CD4-positive, alpha-beta memory T cell (primary cell): Measurements from ENCODE around the gene FGD2. TPM values are rescaled to one million over a fixed set of nuclear protein-coding genes. Genes with fewer than 3 reads are reported as not detected.
A peak's percentile ranks its signal among the peaks of the same experiment; 100 is the strongest.

Source experiments
- CTCF ChIA-PET: fragments of 350-600 bp; sonication (Branson Sonifier 250); formaldehyde crosslinking; loops from one replicate; lab custom pipeline; 2021; ENCODE audit warnings: inconsistent platforms; ENCODE audit not compliant: partially characterized antibody; lab: Charles Lee
- POLR2A ChIA-PET: fragments of 350-600 bp; sonication (Branson Sonifier 250); formaldehyde crosslinking; loops from one replicate; lab custom pipeline; 2021; ENCODE audit not compliant: partially characterized antibody; lab: Charles Lee
- DNase-seq, 5 donors: peaks; one replicate each; pipeline versions ENCODE4 v3.0.0 to v3.0.0-alpha.2; 2020 to 2022; ENCODE audit warnings: mixed read lengths in 1 of 5
- H3K27ac ChIP-seq: one replicate; pipeline ENCODE4 v1.7.0; 2013; ENCODE audit warnings: low read depth, low read length
- H3K27me3 ChIP-seq: 2 replicates; pipeline ENCODE4 v1.7.0; 2013; ENCODE audit warnings: mild to moderate bottlenecking, low read length, moderate library complexity; ENCODE audit not compliant: insufficient read depth
- H3K36me3 ChIP-seq: 2 replicates; pipeline ENCODE4 v1.7.0; 2013; ENCODE audit warnings: mild to moderate bottlenecking, low read length, moderate library complexity; ENCODE audit not compliant: insufficient read depth
- H3K4me1 ChIP-seq: 2 replicates; pipeline ENCODE4 v1.7.0; 2013; ENCODE audit warnings: mild to moderate bottlenecking, low read length, moderate library complexity; ENCODE audit not compliant: insufficient read depth
- H3K4me3 ChIP-seq, 2 donors: one replicate each; pipeline ENCODE4 v1.7.0; 2013; ENCODE audit warnings: low read length in 2 of 2, mild to moderate bottlenecking in 1 of 2
- H3K9me3 ChIP-seq, 2 donors: one replicate each; pipeline ENCODE4 v1.7.0; 2013; ENCODE audit warnings: low read length in 2 of 2, control low read depth in 1 of 2; ENCODE audit not compliant: control insufficient read depth in 1 of 2
- H3K27ac Mint-ChIP-seq, 7 donors: one replicate each; pipeline ENCODE4 v1.8.0; 2020 to 2021; ENCODE audit warnings: mixed read lengths in 7 of 7, mild to moderate bottlenecking in 6 of 7, inconsistent platforms in 3 of 7, moderate library complexity in 3 of 7
- H3K27me3 Mint-ChIP-seq, 2 donors: one replicate each; pipeline ENCODE4 v1.8.0; 2020 to 2021; ENCODE audit warnings: mixed read lengths in 2 of 2
- H3K36me3 Mint-ChIP-seq, 2 donors: one replicate each; pipeline ENCODE4 v1.8.0; 2020 to 2021; ENCODE audit warnings: mixed read lengths in 2 of 2, inconsistent platforms in 1 of 2, mild to moderate bottlenecking in 1 of 2
- H3K4me1 Mint-ChIP-seq, 4 donors: one replicate each; pipeline ENCODE4 v1.8.0; 2020 to 2021; ENCODE audit warnings: mixed read lengths in 4 of 4, mild to moderate bottlenecking in 1 of 4
- H3K4me3 Mint-ChIP-seq, 8 donors: one replicate each; pipeline ENCODE4 v1.8.0; 2020 to 2021; ENCODE audit warnings: mixed read lengths in 8 of 8, mild to moderate bottlenecking in 7 of 8, moderate library complexity in 6 of 8, inconsistent platforms in 3 of 8
- H3K9me3 Mint-ChIP-seq, 8 donors: one replicate each; pipeline ENCODE4 v1.8.0; 2020 to 2021; ENCODE audit warnings: mixed read lengths in 8 of 8, mild to moderate bottlenecking in 5 of 8, inconsistent platforms in 3 of 8, moderate library complexity in 1 of 8
- intact Hi-C: fragments of 100-400 bp; cut with micrococcal nuclease; formaldehyde crosslinking; loops from one replicate; pipeline ENCODE4 v1.15.1; 2023
- polyA plus RNA-seq, 2 donors: library from polyadenylated mRNA; unstranded; fragments of 300-500 nt; fragmentation: Illumina TruSeq; gene quantifications; one replicate each; pipeline ENCODE4 v1.2.3, GENCODE V29; 2021
- total RNA-seq, 2 experiments: library from RNA; stranded (reverse); gene quantifications; one replicate each; pipeline ENCODE4 v1.2.3, GENCODE V29; 2021

The FGD2 gene
- total and polyA plus RNA-seq, 4 experiments from 2014 or later: 0.11 to 1.5 (median 1.4) TPM; not detected in 1

DNA sequence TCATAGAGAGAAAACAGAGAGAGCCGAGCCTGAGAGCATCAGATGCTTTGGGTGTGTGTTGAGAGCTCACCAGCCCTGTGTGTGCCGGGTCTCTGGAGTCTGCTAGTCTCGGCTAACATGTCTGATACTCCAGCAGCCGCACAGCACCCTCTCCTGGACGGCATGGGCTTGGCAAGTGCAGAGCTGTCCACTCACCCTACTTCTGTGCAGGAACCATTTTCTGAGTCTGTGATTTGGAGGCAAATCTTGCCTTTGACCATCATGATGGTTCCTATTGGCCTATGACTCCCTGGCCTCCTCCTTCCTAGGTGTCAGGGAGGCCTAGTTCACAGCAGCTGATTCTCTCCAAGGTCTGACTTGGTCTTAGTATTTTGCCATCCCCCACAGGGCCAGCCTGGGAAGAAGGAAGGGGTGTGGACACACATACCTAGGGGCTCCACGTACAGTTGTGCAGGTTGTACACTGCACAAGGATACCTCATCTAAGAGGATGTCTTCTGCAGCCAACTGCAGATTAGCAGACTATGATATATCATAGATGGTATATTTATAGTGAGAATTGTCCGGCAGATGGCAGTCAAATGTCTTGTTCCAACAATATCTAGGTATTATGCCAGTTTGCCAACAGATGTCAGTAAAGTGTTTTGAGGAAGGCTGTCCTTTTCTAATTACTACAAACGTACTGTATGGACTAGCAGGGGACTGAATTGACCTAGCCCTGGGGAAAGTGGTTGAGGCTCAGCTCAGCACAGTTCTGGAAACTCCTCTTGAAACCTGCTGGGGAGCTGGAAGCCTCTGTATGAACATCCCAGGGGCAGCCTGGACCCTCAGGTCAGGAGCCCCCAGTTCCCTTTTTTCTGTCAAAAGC lies 13.0 kb downstream of the FGD2 start:
- H3K36me3 ChIP-seq: no peaks in the 10 kb centered on the region
- DNase-seq: peak; percentile 82 to 92 (median 86)
- Mint-ChIP-seq H3K4me1 (peaks cover 37 to 49% (median 42%) of the 10 kb centered on the region in 4 donors), H3K27me3 (no peaks in the 10 kb centered on the region), H3K36me3 (no peaks in the 10 kb centered on the region), H3K4me3 (peak overlapping the region in 4 of 8 donors; percentile 4 to 57 (median 28)), H3K9me3 (peaks cover 0 to 2% (median 0%) of the 10 kb centered on the region in 8 donors), H3K27ac (peak overlapping the region; percentile 31 to 91 (median 88))
- ChIA-PET CTCF (interaction anchor here (0.6 to 18.9 kb wide), 68 partner anchors 10 to 1428 kb away, joined by 3 to 1184 read pairs (median 4); partner anchors contain the start of genes C6orf89, FGD2, MTCH1 and PIM1), POLR2A (interaction anchor here (0.6 to 16.2 kb wide), 26 partner anchors 12 to 424 kb away, joined by 3 to 394 read pairs (median 3); partner anchors contain the start of genes C6orf89, MTCH1, PI16 and PIM1)
- H3K9me3 ChIP-seq: no peaks in the 10 kb centered on the region
- H3K27ac ChIP-seq: peak overlapping the region; percentile 18
- peaks cover 48% of the 10 kb centered on the region for H3K4me1 ChIP-seq
- no peaks in the 10 kb centered on the region for H3K27me3 ChIP-seq
- H3K4me3 ChIP-seq: no peak overlapping the region
- intact Hi-C loops: loop anchor here (1.0 kb wide), 8 partner anchors 32 to 395 kb away; partner anchors contain the start of genes C6orf89 and MTCH1

DNA sequence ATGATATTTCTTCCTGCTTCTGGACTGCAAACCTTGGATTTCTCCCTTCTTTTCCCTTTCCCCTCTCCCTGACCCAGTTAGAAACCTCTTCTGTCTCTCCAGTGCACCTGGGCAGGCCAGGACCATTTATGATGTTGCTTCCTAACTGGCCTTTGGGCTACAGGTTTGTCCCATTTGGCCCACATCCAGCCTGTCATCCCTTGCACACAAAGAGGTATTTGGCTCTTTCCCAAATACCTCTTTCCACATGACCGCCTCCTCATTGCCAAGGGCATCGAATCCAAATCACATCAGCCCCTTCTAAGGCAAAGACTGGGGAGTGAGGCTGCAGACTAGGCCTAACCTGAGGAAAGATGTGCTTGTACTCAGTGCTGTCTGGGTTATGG lies 13.6 kb downstream of the FGD2 start:
- Mint-ChIP-seq H3K27ac (peak overlapping the region; percentile 31 to 91 (median 87)), H3K4me3 (peak overlapping the region in 1 of 8 donors; percentile 32), H3K27me3 (no peaks in the 10 kb centered on the region), H3K36me3 (no peaks in the 10 kb centered on the region), H3K9me3 (peaks cover 0 to 2% (median 0%) of the 10 kb centered on the region in 8 donors), H3K4me1 (peaks cover 38 to 50% (median 44%) of the 10 kb centered on the region in 4 donors)
- peaks cover 49% of the 10 kb centered on the region for H3K4me1 ChIP-seq
- ChIA-PET POLR2A (interaction anchor here (1.1 to 16.2 kb wide), 7 partner anchors 11 to 194 kb away, joined by 3 to 394 read pairs (median 19); partner anchors contain the start of genes C6orf89 and PIM1), CTCF (interaction anchor here (0.6 to 18.9 kb wide), 27 partner anchors 12 to 1429 kb away, joined by 3 to 1184 read pairs (median 15); partner anchors contain the start of genes C6orf89, FGD2, MTCH1 and PIM1)
- H3K9me3 ChIP-seq: no peaks in the 10 kb centered on the region
- H3K27ac ChIP-seq: peak overlapping the region; percentile 18
- no peak overlapping the region for H3K4me3 ChIP-seq
- H3K27me3 ChIP-seq: no peaks in the 10 kb centered on the region
- no peak for DNase-seq
- intact Hi-C loops: no loop called here
- H3K36me3 ChIP-seq: no peaks in the 10 kb centered on the region

DNA sequence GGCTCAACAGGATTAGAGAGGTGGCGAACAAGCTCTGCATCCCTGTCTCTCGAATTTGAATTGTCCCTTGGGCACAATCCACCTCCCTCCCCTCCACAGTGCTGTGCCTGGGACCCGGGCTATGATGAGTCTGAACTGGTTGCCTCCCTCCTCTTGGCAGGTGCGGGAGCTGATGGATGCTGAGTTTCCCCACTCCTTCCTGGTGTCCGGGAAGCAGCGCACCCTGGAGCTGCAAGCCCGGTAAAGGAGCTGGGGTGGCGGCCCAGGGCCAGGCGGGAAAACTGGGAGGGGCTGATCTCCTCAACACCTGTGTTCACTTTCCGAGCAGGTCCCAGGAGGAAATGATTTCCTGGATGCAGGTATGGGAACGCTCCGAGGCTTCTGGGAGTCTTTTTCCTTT lies 14.9 kb downstream of the FGD2 start:
- no peaks in the 10 kb centered on the region for H3K36me3 Mint-ChIP-seq
- Histone ChIP-seq H3K9me3 (no peaks in the 10 kb centered on the region), H3K4me3 (no peak overlapping the region), H3K27me3 (no peaks in the 10 kb centered on the region), H3K27ac (no peak overlapping the region), H3K36me3 (no peaks in the 10 kb centered on the region), H3K4me1 (peaks cover 57% of the 10 kb centered on the region)
- peaks cover 0 to 2% (median 0%) of the 10 kb centered on the region in 8 donors for H3K9me3 Mint-ChIP-seq
- DNase-seq: no peak
- H3K4me1 Mint-ChIP-seq: peaks cover 44 to 57% (median 51%) of the 10 kb centered on the region in 4 donors
- ChIA-PET CTCF (interaction anchor here (0.7 to 18.9 kb wide), 15 partner anchors 10 to 546 kb away, joined by 3 to 1184 read pairs (median 35); partner anchors contain the start of genes C6orf89, MTCH1 and PIM1), POLR2A (interaction anchor here (0.7 to 16.2 kb wide), 5 partner anchors 29 to 188 kb away, joined by 3 to 394 read pairs (median 57); partner anchors contain the start of gene PIM1)
- H3K27me3 Mint-ChIP-seq: no peaks in the 10 kb centered on the region
- intact Hi-C loops: no loop called here
- H3K27ac Mint-ChIP-seq: peak overlapping the region in 3 of 7 donors; percentile 36 to 79 (median 47)
- no peak overlapping the region for H3K4me3 Mint-ChIP-seq

DNA sequence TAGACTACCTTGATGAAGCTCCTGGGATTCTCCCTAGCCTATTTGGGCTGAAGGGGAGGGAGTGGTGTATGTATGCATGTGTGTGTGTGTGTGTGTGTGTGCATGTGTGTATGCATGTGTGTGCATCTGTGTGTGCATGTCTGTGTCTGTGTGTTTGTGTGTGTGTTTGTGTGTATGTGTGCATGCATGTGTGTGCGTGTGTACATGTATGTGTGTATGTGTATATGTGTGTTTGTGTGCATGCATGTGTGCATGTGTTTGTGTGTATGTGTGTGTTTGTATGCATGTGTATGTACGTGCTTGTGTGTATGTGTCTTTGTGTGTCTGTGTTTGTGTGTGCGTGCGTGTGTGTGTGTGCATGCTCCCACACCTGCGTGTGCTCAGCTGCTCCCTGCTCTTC lies 15.4 kb downstream of the FGD2 start:
- POLR2A ChIA-PET: interaction anchor here (1.1 to 16.2 kb wide), 8 partner anchors 9 to 188 kb away, joined by 3 to 394 read pairs (median 9); partner anchors contain the start of genes C6orf89 and PIM1
- Mint-ChIP-seq H3K27me3 (no peaks in the 10 kb centered on the region), H3K36me3 (no peaks in the 10 kb centered on the region), H3K4me1 (peaks cover 44 to 59% (median 51%) of the 10 kb centered on the region in 4 donors), H3K9me3 (peaks cover 0 to 2% (median 0%) of the 10 kb centered on the region in 8 donors), H3K27ac (peak overlapping the region in 1 of 7 donors; percentile 79), H3K4me3 (no peak overlapping the region)
- no peaks in the 10 kb centered on the region for H3K36me3 ChIP-seq
- no peak for DNase-seq
- CTCF ChIA-PET: interaction anchor here (0.7 to 18.9 kb wide), 21 partner anchors 10 to 546 kb away, joined by 3 to 1184 read pairs (median 6); partner anchors contain the start of genes C6orf89, MTCH1 and PIM1
- H3K4me3 ChIP-seq: no peak overlapping the region
- intact Hi-C loops: loop anchor here (1.0 kb wide), 1 partner anchor 30 kb away; no protein-coding TSS in a partner anchor
- H3K4me1 ChIP-seq: peaks cover 57% of the 10 kb centered on the region
- H3K27ac ChIP-seq: no peak overlapping the region
- H3K27me3 ChIP-seq: no peaks in the 10 kb centered on the region
- H3K9me3 ChIP-seq: no peaks in the 10 kb centered on the region

DNA sequence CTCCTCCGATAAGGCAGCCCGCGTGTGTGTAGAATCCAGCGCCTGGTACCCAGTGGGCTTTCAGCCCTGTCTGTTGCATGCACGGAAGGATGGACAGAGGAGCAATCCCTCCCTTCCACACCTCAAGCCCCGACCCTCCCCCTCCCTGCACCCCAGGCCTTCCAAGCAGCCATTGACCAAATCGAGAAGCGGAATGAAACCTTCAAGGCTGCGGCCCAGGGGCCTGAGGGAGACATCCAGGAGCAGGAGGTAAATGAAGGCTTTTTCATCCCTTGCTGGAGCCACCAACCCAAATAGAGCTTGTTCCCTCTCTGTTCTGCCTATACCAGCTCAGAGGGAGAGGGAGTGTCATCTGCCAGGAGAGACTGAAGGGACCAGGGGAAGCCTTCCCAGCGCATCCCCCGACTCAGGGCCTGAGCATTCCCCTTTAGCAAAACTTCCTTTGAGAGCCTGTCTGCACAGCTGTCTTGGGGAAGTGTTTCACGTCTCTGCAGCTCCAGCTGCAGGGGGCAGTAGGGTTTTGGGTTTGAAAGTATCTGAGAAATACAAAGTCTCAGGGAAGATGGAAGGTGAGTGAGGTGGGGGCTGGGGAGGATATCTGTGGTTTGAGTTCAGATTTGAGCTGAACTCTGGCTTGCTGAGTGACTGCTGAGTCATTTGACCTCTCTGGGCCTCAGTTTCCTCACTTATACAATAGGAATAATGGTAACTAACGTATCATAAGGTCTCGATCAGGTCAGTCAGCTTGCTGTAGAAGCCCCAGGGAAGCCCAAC lies 16.1 kb downstream of the FGD2 start:
- no peak overlapping the region for H3K27ac ChIP-seq
- H3K36me3 ChIP-seq: no peaks in the 10 kb centered on the region
- intact Hi-C loops: loop anchor here (1.0 kb wide), 1 partner anchor 30 kb away; no protein-coding TSS in a partner anchor
- ChIA-PET POLR2A (interaction anchor here (0.9 to 16.2 kb wide), 11 partner anchors 8 to 187 kb away, joined by 3 to 394 read pairs (median 5); partner anchors contain the start of genes C6orf89, MTCH1 and PIM1), CTCF (interaction anchor here (0.7 to 18.9 kb wide), 26 partner anchors 9 to 305 kb away, joined by 3 to 1184 read pairs (median 4); partner anchors contain the start of genes C6orf89 and PIM1)
- H3K4me3 Mint-ChIP-seq: peak overlapping the region in 5 of 8 donors; percentile 9 to 74 (median 40)
- peaks cover 0 to 2% (median 0%) of the 10 kb centered on the region in 8 donors for H3K9me3 Mint-ChIP-seq
- H3K27me3 Mint-ChIP-seq: no peaks in the 10 kb centered on the region
- H3K36me3 Mint-ChIP-seq: no peaks in the 10 kb centered on the region
- no peaks in the 10 kb centered on the region for H3K27me3 ChIP-seq
- H3K4me1 Mint-ChIP-seq: peaks cover 44 to 63% (median 51%) of the 10 kb centered on the region in 4 donors
- H3K9me3 ChIP-seq: no peaks in the 10 kb centered on the region
- H3K4me3 ChIP-seq: no peak overlapping the region
- H3K4me1 ChIP-seq: peaks cover 57% of the 10 kb centered on the region
- H3K27ac Mint-ChIP-seq: peak overlapping the region; percentile 17 to 91 (median 85)
- DNase-seq: peak; percentile 76 to 83 (median 81)
